Activated CD4-positive, alpha-beta memory T cell treated with anti-CD3 and anti-CD28 coated beads, Interleukin-2, amount 10 ng/mL, durations not matched to agents 7 days and 5 days (primary cell): ENCODE results near the gene CDK7. TPM values are rescaled to one million over a fixed set of nuclear protein-coding genes. Genes with fewer than 3 reads are reported as not detected.
"Not testable (repeated sequence)": the region's sequence is repeated elsewhere in the genome, so short reads cannot be mapped to it uniquely, and the experiment has no call there.

Experiments
- CTCF ChIA-PET: fragments of 350-600 bp; sonication (Branson Sonifier 250); formaldehyde crosslinking; loops from one replicate; lab custom pipeline; 2021; ENCODE audit warnings: antibody characterized with exemption, inconsistent platforms; lab: Charles Lee
- POLR2A ChIA-PET: fragments of 350-600 bp; sonication (Branson Sonifier 250); formaldehyde crosslinking; loops from one replicate; lab custom pipeline; 2021; ENCODE audit warnings: antibody characterized with exemption; lab: Charles Lee
- DNase-seq: peaks from one replicate; pipeline ENCODE4 v3.0.0-alpha.2; 2020
- H3K27ac Mint-ChIP-seq: one replicate; pipeline ENCODE4 v1.8.0; 2021; ENCODE audit warnings: mild to moderate bottlenecking, mixed read lengths
- H3K27me3 Mint-ChIP-seq: one replicate; pipeline ENCODE4 v1.8.0; 2021; ENCODE audit warnings: mixed read lengths
- H3K36me3 Mint-ChIP-seq: one replicate; pipeline ENCODE4 v1.8.0; 2021; ENCODE audit warnings: low read depth, mixed read lengths
- H3K4me1 Mint-ChIP-seq: one replicate; pipeline ENCODE4 v1.8.0; 2021; ENCODE audit warnings: mixed read lengths
- H3K4me3 Mint-ChIP-seq: one replicate; pipeline ENCODE4 v1.8.0; 2021; ENCODE audit warnings: mild to moderate bottlenecking, mixed read lengths
- H3K9me3 Mint-ChIP-seq: one replicate; pipeline ENCODE4 v1.8.0; 2021; ENCODE audit warnings: mixed read lengths
- total RNA-seq, 2 experiments: library from RNA; stranded (reverse); gene quantifications; one replicate each; pipeline ENCODE4 v1.2.3, GENCODE V29; 2021

CDK7 gene
- total RNA-seq, 2 experiments from 2014 or later, result 26.0 to 30.5 TPM

DNA sequence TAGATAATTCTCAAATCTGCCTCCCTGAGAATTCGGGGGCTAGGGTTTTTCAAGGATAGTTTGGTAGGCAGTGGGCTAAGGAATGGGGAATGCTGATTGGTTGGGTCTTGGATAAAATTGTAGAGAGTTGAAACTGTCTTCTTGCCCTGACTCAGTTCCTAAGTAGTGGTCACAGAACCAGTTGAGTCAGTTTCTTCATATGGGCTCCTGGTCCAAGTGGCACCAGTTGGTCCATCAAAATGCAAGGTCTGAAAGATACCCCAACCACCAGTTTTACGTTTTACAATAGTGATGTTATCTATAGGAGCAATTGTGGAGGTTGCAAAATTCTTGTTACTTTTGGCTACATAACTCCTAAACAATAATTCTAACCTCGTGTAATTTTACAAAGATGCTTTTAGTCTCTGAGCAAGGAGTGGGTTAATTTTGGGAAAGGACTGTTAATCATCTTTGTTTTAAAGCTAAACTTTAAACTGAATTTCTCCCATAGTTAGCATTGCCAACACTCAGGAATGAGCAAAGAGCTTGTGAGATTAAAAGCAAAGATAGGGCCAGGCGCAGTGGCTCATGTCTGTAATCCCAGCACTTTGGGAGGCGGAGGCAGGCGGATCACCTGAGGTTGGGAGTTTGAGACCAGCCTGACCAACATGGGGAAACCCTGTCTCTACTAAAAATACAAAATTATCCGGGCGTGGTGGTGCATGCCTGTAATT is 7.7 kb downstream of the CDK7 start:
- Mint-ChIP-seq H3K4me3 (no peak overlapping the region), H3K9me3 (peaks cover 5% of the 10 kb centered on the region), H3K27ac (no peak overlapping the region), H3K4me1 (peaks cover 30% of the 10 kb centered on the region), H3K27me3 (no peaks in the 10 kb centered on the region), H3K36me3 (peaks cover 62% of the 10 kb centered on the region)
- ChIA-PET CTCF (no interaction called here), POLR2A (no interaction called here)
- DNase-seq, result no peak

- POLR2A ChIA-PET, result no interaction called here
- H3K4me3 Mint-ChIP-seq, result no peak overlapping the region
- DNase-seq, result no peak
Measured at GRCh38 chr5:69245031-69245430, 10.3 kb downstream of the CDK7 start.

GRCh38 chr5:69248019-69248418 is 13.3 kb downstream of the CDK7 start:
- no peak for DNase-seq
- CTCF ChIA-PET, result no interaction called here
- peaks cover 11% of the 10 kb centered on the region for H3K9me3 Mint-ChIP-seq
- no peak overlapping the region for H3K27ac Mint-ChIP-seq
- POLR2A ChIA-PET, result no interaction called here
- no peaks in the 10 kb centered on the region for H3K27me3 Mint-ChIP-seq
- peaks cover 11% of the 10 kb centered on the region for H3K4me1 Mint-ChIP-seq
- H3K36me3 Mint-ChIP-seq, result peaks cover 35% of the 10 kb centered on the region
- H3K4me3 Mint-ChIP-seq, result no peak overlapping the region

More at GRCh38 chr5:69245031-69245430, 10.3 kb downstream of the CDK7 start:
- Mint-ChIP-seq H3K27me3 (no peaks in the 10 kb centered on the region), H3K27ac (no peak overlapping the region), H3K36me3 (peaks cover 55% of the 10 kb centered on the region), H3K4me1 (peaks cover 17% of the 10 kb centered on the region), H3K9me3 (peaks cover 11% of the 10 kb centered on the region)
- CTCF ChIA-PET, result no interaction called here

DNA sequence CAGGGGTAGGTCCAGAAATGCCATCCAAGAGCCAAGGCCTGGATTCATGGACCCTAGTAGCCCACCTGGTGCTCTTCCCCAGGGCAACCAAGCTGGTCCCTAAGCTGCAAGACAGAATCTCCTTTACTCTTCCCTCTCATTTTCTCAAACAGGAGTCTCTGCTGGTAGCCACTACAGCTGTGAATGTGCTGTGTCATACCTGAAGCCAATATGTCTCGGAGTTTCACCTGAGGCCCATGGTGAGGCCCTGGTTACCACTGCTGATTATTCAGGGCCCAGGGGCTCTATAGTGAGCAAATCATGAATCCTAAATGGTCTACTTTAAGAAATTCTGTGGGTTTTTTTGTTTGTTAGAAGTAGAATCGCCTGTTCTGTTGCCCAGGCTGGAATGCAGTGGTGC is 15.9 kb downstream of the CDK7 start:
- Mint-ChIP-seq H3K9me3 (peaks cover 10% of the 10 kb centered on the region), H3K4me3 (no peak overlapping the region), H3K27me3 (no peaks in the 10 kb centered on the region), H3K36me3 (peaks cover 29% of the 10 kb centered on the region), H3K4me1 (peaks cover 7% of the 10 kb centered on the region), H3K27ac (no peak overlapping the region)
- CTCF ChIA-PET, result no interaction called here
- no peak for DNase-seq
- POLR2A ChIA-PET, result no interaction called here

- POLR2A ChIA-PET, result no interaction called here
- Mint-ChIP-seq H3K9me3 (peaks cover 6% of the 10 kb centered on the region), H3K36me3 (peaks cover 20% of the 10 kb centered on the region), H3K4me1 (peaks cover 2% of the 10 kb centered on the region), H3K27me3 (no peaks in the 10 kb centered on the region), H3K27ac (no peak overlapping the region), H3K4me3 (no peak overlapping the region)
- CTCF ChIA-PET, result no interaction called here
- DNase-seq, result no peak
Measured at GRCh38 chr5:69252437-69252836, 17.8 kb downstream of the CDK7 start.

DNA sequence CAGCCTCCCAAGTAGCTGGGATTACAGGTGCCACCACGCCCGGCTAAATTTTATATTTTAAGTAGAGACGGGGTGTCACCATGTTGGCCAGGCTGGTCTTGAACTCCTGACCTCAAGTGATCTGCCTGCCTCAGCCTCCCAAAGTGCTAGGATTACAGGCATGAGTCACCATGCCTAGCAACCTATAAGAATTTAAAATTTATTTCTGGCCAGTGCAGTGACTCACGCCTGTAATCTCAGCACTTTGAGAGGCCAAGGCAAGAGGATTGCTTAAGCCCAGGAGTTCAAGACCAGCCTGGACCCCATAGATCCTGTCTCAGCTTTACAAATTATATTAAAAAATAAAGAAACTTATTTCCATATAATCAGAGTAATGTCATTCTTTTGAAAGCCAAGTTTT is 21.3 kb downstream of the CDK7 start:
- H3K27me3 Mint-ChIP-seq, DNase-seq, H3K4me1 Mint-ChIP-seq, H3K4me3 Mint-ChIP-seq, H3K27ac Mint-ChIP-seq, H3K9me3 Mint-ChIP-seq, CTCF ChIA-PET, POLR2A ChIA-PET: not testable (repeated sequence)
- peaks cover 26% of the 10 kb centered on the region for H3K36me3 Mint-ChIP-seq

DNA sequence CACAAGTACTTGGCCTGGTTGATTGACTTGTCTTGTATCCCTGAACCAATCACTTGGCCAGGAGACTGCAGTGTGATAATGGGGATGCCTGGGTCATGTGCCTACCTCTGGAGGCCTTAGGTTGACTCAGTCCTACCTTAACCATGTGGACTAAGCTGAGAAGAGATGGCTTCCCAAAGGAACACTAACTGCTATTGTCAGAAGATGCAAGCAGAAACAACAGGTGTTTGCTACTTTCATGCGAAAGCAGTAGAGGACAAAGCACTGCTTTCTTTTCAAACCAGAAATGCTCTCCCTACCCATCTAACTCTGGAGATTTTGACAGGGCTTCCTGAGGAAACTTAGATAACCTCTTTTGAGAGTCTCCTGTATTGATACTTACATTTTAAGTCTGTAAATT is 22.9 kb downstream of the CDK7 start:
- POLR2A ChIA-PET, result no interaction called here
- no peaks in the 10 kb centered on the region for H3K4me1 Mint-ChIP-seq
- no peak overlapping the region for H3K27ac Mint-ChIP-seq
- no peak overlapping the region for H3K4me3 Mint-ChIP-seq
- DNase-seq, result no peak
- CTCF ChIA-PET, result no interaction called here
- H3K27me3 Mint-ChIP-seq, result no peaks in the 10 kb centered on the region
- H3K9me3 Mint-ChIP-seq, result no peaks in the 10 kb centered on the region
- H3K36me3 Mint-ChIP-seq, result peaks cover 38% of the 10 kb centered on the region

GRCh38 chr5:69261034-69261433 is 26.3 kb downstream of the CDK7 start:
- Mint-ChIP-seq H3K27ac (no peak overlapping the region), H3K4me1 (no peaks in the 10 kb centered on the region), H3K27me3 (no peaks in the 10 kb centered on the region), H3K36me3 (peaks cover 51% of the 10 kb centered on the region), H3K4me3 (no peak overlapping the region), H3K9me3 (no peaks in the 10 kb centered on the region)
- ChIA-PET POLR2A (interaction anchor here (0.6 kb wide), 1 partner anchor 87 kb away, joined by 3 read pairs; no protein-coding TSS in a partner anchor), CTCF (no interaction called here)
- no peak for DNase-seq

DNA sequence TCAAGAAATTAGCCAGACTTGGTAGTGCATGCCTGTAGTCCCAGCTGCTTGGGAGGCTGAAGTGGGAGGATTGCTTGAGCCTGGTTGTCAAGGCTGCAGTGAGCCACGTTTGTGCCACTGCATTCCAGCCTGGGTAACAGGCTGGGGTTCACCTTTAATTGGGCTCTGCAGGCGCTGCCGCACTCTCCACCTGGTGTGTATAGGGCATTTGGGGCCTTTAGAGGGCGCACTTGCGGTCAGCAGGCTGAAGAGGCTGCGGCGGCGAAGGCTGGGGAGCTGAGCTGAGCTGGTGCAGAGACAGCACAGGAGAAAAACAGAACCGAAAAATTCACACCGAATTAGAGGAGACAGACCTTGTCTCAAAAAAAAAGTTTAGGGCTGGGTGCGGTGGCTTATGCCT is 31.2 kb downstream of the CDK7 start:
- POLR2A ChIA-PET, result no interaction called here
- H3K27ac Mint-ChIP-seq, result no peak overlapping the region
- no peak for DNase-seq
- no peak overlapping the region for H3K4me3 Mint-ChIP-seq
- H3K36me3 Mint-ChIP-seq, result peaks cover 43% of the 10 kb centered on the region
- H3K9me3 Mint-ChIP-seq, result no peaks in the 10 kb centered on the region
- no peaks in the 10 kb centered on the region for H3K27me3 Mint-ChIP-seq
- CTCF ChIA-PET, result interaction anchor here (1.0 kb wide), 1 partner anchor 69 kb away, joined by 8 read pairs; no protein-coding TSS in a partner anchor
- no peaks in the 10 kb centered on the region for H3K4me1 Mint-ChIP-seq

- Mint-ChIP-seq H3K4me3 (no peak overlapping the region), H3K36me3 (peaks cover 28% of the 10 kb centered on the region), H3K4me1 (peaks cover 7% of the 10 kb centered on the region), H3K27ac (no peak overlapping the region), H3K9me3 (no peaks in the 10 kb centered on the region), H3K27me3 (no peaks in the 10 kb centered on the region)
- CTCF ChIA-PET, result no interaction called here
- POLR2A ChIA-PET, result no interaction called here
- DNase-seq, result no peak
Measured at GRCh38 chr5:69268899-69269298, 34.2 kb downstream of the CDK7 start.

- Mint-ChIP-seq H3K4me1 (peaks cover 7% of the 10 kb centered on the region), H3K27me3 (no peaks in the 10 kb centered on the region), H3K36me3 (peaks cover 23% of the 10 kb centered on the region), H3K4me3 (no peak overlapping the region), H3K9me3 (no peaks in the 10 kb centered on the region), H3K27ac (no peak overlapping the region)
- DNase-seq, result no peak
- CTCF ChIA-PET, result interaction anchor here (0.7 to 1.6 kb wide), 4 partner anchors 16 to 177 kb away, joined by 3 to 6 read pairs (median 4); partner anchors contain the start of gene SLC30A5
- POLR2A ChIA-PET, result interaction anchor here (1.5 kb wide), 1 partner anchor 36 kb away, joined by 4 read pairs; the partner anchor contains the start of gene CDK7
Measured at GRCh38 chr5:69270840-69271239, 36.2 kb downstream of the CDK7 start.

DNA sequence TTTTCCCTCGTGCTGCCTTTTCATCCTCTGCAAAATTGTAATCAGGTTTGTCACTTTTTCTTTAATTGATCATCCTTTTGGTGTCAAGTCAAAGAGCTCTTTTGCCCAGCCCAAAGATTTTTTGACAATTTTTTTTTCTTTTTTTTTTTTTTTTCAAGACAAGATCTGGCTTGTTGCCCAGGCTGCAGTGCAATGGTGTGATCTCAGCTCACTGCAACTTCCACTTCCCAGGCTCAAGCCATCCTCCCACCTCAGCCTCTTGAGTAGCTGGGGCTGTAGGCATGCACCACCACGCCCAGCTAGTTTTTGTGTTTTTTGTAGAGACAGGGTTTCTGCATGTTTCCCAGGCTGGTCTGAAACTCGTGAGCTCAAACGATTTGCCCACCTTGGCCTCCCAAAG is 36.7 kb downstream of the CDK7 start:
- no peak overlapping the region for H3K27ac Mint-ChIP-seq
- H3K27me3 Mint-ChIP-seq, result no peaks in the 10 kb centered on the region
- H3K4me3 Mint-ChIP-seq, result no peak overlapping the region
- no peak for DNase-seq
- POLR2A ChIA-PET, result interaction anchor here (1.5 kb wide), 1 partner anchor 37 kb away, joined by 4 read pairs; the partner anchor contains the start of gene CDK7
- peaks cover 27% of the 10 kb centered on the region for H3K36me3 Mint-ChIP-seq
- no peaks in the 10 kb centered on the region for H3K9me3 Mint-ChIP-seq
- CTCF ChIA-PET, result interaction anchor here (0.7 to 1.6 kb wide), 4 partner anchors 16 to 178 kb away, joined by 3 to 6 read pairs (median 4); partner anchors contain the start of gene SLC30A5
- H3K4me1 Mint-ChIP-seq, result peaks cover 7% of the 10 kb centered on the region

DNA sequence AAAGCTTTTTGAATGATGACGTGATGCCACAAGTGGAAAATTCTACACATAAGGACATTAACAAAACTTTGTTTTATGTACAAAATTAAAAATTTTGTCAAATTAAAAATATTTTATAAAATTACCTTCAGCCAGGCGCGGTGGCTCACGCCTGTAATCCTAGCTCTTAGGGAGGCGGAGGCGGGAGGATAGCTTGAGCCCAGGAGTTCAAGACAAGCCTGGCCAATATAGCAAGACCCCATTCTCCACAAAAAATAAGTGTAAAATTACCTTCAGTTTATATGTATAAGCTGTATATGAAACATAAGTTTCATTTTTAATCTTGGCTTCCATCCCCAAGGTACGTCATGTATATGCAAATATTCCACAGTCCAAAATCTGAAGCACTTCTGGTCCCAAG is 40.9 kb downstream of the CDK7 start:
- peaks cover 7% of the 10 kb centered on the region for H3K4me1 Mint-ChIP-seq
- H3K36me3 Mint-ChIP-seq, result peaks cover 41% of the 10 kb centered on the region
- no peak overlapping the region for H3K4me3 Mint-ChIP-seq
- ChIA-PET POLR2A (no interaction called here), CTCF (no interaction called here)
- H3K27me3 Mint-ChIP-seq, result no peaks in the 10 kb centered on the region
- DNase-seq, result no peak
- H3K9me3 Mint-ChIP-seq, result no peaks in the 10 kb centered on the region
- H3K27ac Mint-ChIP-seq, result no peak overlapping the region
